NOMO-1 (cell line): ENCODE measurements around the gene BAHCC1.
A peak's percentile ranks its signal among the peaks of the same experiment; 100 is the strongest.

Experiments
- DNase-seq, 2 experiments: peaks; one replicate each; lab custom pipeline; 2025; ENCODE audit not compliant: unreplicated experiment in 2 of 2; lab: John Stamatoyannopoulos, UW

Gene BAHCC1

GRCh38 chr17:81437191-81437651 lies 42.0 kb downstream of the BAHCC1 start:
- DNase-seq, result no peak

GRCh38 chr17:81438007-81438659 lies 42.9 kb downstream of the BAHCC1 start:
- no peak for DNase-seq

- no peak for DNase-seq
These were observed 43.4 kb downstream of the BAHCC1 start for GRCh38 chr17:81438688-81439087.

GRCh38 chr17:81440051-81440471 lies 44.8 kb downstream of the BAHCC1 start:
- no peak for DNase-seq

- DNase-seq, result peak; percentile 3 to 29
These were observed 45.4 kb downstream of the BAHCC1 start for GRCh38 chr17:81440511-81441244.

- DNase-seq, result no peak
These were observed 47.5 kb downstream of the BAHCC1 start for GRCh38 chr17:81442791-81443190.

GRCh38 chr17:81443269-81443668 lies 48.0 kb downstream of the BAHCC1 start:
- DNase-seq, result no peak

GRCh38 chr17:81444610-81445339 lies 49.5 kb downstream of the BAHCC1 start:
- no peak for DNase-seq

GRCh38 chr17:81445642-81446503 lies 50.6 kb downstream of the BAHCC1 start:
- DNase-seq, result no peak

- no peak for DNase-seq
These were observed 52.2 kb downstream of the BAHCC1 start for GRCh38 chr17:81447331-81447933.

GRCh38 chr17:81448442-81448841 lies 53.2 kb downstream of the BAHCC1 start:
- DNase-seq, result no peak

- peak in 1 of 2 experiments; percentile 9 for DNase-seq
These were observed 53.7 kb downstream of the BAHCC1 start for GRCh38 chr17:81448950-81449349.

GRCh38 chr17:81449351-81449750 lies 54.1 kb downstream of the BAHCC1 start:
- DNase-seq, result no peak

GRCh38 chr17:81451823-81452222 lies 56.6 kb downstream of the BAHCC1 start:
- no peak for DNase-seq

- no peak for DNase-seq
These were observed 57.3 kb downstream of the BAHCC1 start for GRCh38 chr17:81452551-81452950.

- no peak for DNase-seq
These were observed 57.8 kb downstream of the BAHCC1 start for GRCh38 chr17:81453076-81453475.

- peak; percentile 59 to 73 for DNase-seq
These were observed 58.5 kb downstream of the BAHCC1 start for GRCh38 chr17:81453712-81454111.

- no peak for DNase-seq
These were observed 59.2 kb downstream of the BAHCC1 start for GRCh38 chr17:81454473-81454872.

GRCh38 chr17:81455387-81455786 lies 60.1 kb downstream of the BAHCC1 start:
- no peak for DNase-seq

GRCh38 chr17:81456091-81456490 lies 60.8 kb downstream of the BAHCC1 start:
- no peak for DNase-seq
